Measurements from ENCODE around the gene GRK4. TPM values are rescaled to one million over a fixed set of nuclear protein-coding genes. Genes with fewer than 3 reads are reported as not detected.

Gene GRK4
- total and polyA plus RNA-seq, 2 experiments from 2014 or later, result 5.8 to 6.5 TPM

- peaks cover 4% of the 10 kb centered on the region; the same call in 1 of the 2 replicates for H3K36me3 ChIP-seq (ENCODE audit: low read depth)
- whole genome bisulfite sequencing, 2 experiments (ENCODE audit: low coverage in 1 of 2, low lambda C conversion rate in 2 of 2, missing lambda C conversion rate in 2 of 2), result 92 to 95% methylated on average over 7 of the region's 7 CpGs
- H3K9me2 ChIP-seq (ENCODE audit: insufficient read depth), result no peaks in the 10 kb centered on the region
- no peak overlapping the region for H3K4me3 ChIP-seq
- in situ Hi-C loops (cut with MboI), result no loop called here
- H2AFZ ChIP-seq, result no peak overlapping the region
- no peaks in the 10 kb centered on the region for H3K9me3 ChIP-seq (ENCODE audit: low read depth)
- no peaks in the 10 kb centered on the region for H3K4me1 ChIP-seq (ENCODE audit: insufficient read depth)
- H3K79me2 ChIP-seq (ENCODE audit: insufficient read depth), result peaks cover 57% of the 10 kb centered on the region
- no peaks in the 10 kb centered on the region for H3K27me3 ChIP-seq (replicated peaks; ENCODE audit: insufficient read depth)
- no peak overlapping the region for H3K27ac ChIP-seq
- DNase-seq, result no peak
- H4K20me1 ChIP-seq (ENCODE audit: insufficient read depth), result no peaks in the 10 kb centered on the region
- H3K4me2 ChIP-seq (ENCODE audit: unreplicated experiment), result no peak overlapping the region
- TF ChIP-seq EZH2 (IDR thresholded peaks at IDR 0.05; ENCODE audit: insufficient read depth, poor library complexity, severe bottlenecking) (no peak), EZH2phosphoT487 (IDR thresholded peaks at IDR 0.05; ENCODE audit: insufficient read depth, low read depth) (no peak)
- H3K9ac ChIP-seq, result no peak overlapping the region
- peaks cover 8% of the 10 kb centered on the region; the same call in 1 of the 2 replicates for H3F3A ChIP-seq (ENCODE audit: insufficient read depth)
These were observed 38.5 kb upstream of the GRK4 start for GRCh38 chr4:2924765-2925301.

DNA sequence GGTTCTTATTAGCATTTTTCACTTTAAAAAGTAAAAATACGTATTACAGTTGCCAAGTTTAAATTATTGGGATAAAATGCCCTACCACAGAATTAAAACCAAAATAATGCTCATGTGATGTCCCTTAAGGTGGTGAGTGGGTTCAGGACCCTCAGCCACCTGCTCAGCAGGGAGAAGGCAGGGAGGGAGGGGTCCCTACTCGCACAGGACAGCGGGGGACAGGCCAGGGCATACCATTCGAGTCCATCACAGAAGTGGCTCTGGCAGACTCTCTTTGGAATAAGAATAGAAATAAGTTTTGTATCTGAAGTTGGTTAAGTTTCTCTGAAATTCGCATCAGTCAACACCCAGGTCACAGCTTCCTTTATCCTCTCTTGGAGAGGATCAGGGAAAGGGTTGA is 37.9 kb upstream of the GRK4 start:
- no peaks in the 10 kb centered on the region for H3K9me3 ChIP-seq (ENCODE audit: low read depth)
- in situ Hi-C loops (cut with MboI), result no loop called here

GRCh38 chr4:2925931-2926860 is 37.2 kb upstream of the GRK4 start:
- H3K79me2 ChIP-seq (ENCODE audit: insufficient read depth), result peaks cover 43% of the 10 kb centered on the region
- H3K9me2 ChIP-seq (ENCODE audit: insufficient read depth), result no peaks in the 10 kb centered on the region
- no peak overlapping the region for H3K27ac ChIP-seq
- 93 to 95% methylated on average over 40 to 41 of the region's 41 CpGs for WGBS, 2 experiments (ENCODE audit: low coverage in 1 of 2, low lambda C conversion rate in 2 of 2, missing lambda C conversion rate in 2 of 2)
- H3K9me3 ChIP-seq (ENCODE audit: low read depth), result no peaks in the 10 kb centered on the region
- H3K4me2 ChIP-seq (ENCODE audit: unreplicated experiment), result no peak overlapping the region
- H3K36me3 ChIP-seq (ENCODE audit: low read depth), result no peaks in the 10 kb centered on the region; the same call in 1 of the 2 replicates
- H3K4me3 ChIP-seq, result no peak overlapping the region
- no peaks in the 10 kb centered on the region for H4K20me1 ChIP-seq (ENCODE audit: insufficient read depth)
- peaks cover 12% of the 10 kb centered on the region; the same call in 1 of the 2 replicates for H3F3A ChIP-seq (ENCODE audit: insufficient read depth)
- in situ Hi-C loops (cut with MboI), result no loop called here
- no peak overlapping the region for H2AFZ ChIP-seq
- no peak for DNase-seq
- no peaks in the 10 kb centered on the region for H3K4me1 ChIP-seq (ENCODE audit: insufficient read depth)
- H3K27me3 ChIP-seq (replicated peaks; ENCODE audit: insufficient read depth), result no peaks in the 10 kb centered on the region
- H3K9ac ChIP-seq, result no peak overlapping the region
- TF ChIP-seq EZH2phosphoT487 (IDR thresholded peaks at IDR 0.05; ENCODE audit: insufficient read depth, low read depth) (no peak), EZH2 (IDR thresholded peaks at IDR 0.05; ENCODE audit: insufficient read depth, poor library complexity, severe bottlenecking) (no peak)

More for the DNA sequence above, 37.9 kb upstream of the GRK4 start:
- Histone ChIP-seq H3K9me2 (ENCODE audit: insufficient read depth) (no peaks in the 10 kb centered on the region), H3K36me3 (ENCODE audit: low read depth) (no peaks in the 10 kb centered on the region; the same call in 1 of the 2 replicates), H3K4me2 (ENCODE audit: unreplicated experiment) (no peak overlapping the region), H2AFZ (no peak overlapping the region), H3K79me2 (ENCODE audit: insufficient read depth) (peaks cover 50% of the 10 kb centered on the region), H3K4me3 (no peak overlapping the region), H3K27me3 (replicated peaks; ENCODE audit: insufficient read depth) (no peaks in the 10 kb centered on the region), H3K9ac (no peak overlapping the region), H3K4me1 (ENCODE audit: insufficient read depth) (no peaks in the 10 kb centered on the region), H3K27ac (no peak overlapping the region), H3F3A (ENCODE audit: insufficient read depth) (peaks cover 12% of the 10 kb centered on the region; the same call in 1 of the 2 replicates), H4K20me1 (ENCODE audit: insufficient read depth) (no peaks in the 10 kb centered on the region)
- DNase-seq, result no peak
- no peak for TF ChIP-seq EZH2 (IDR thresholded peaks at IDR 0.05; ENCODE audit: insufficient read depth, poor library complexity, severe bottlenecking)
- TF ChIP-seq EZH2phosphoT487 (IDR thresholded peaks at IDR 0.05; ENCODE audit: insufficient read depth, low read depth), result no peak
- 94 to 98% methylated on average over 5 of the region's 5 CpGs for WGBS, 2 experiments (ENCODE audit: low coverage in 1 of 2, low lambda C conversion rate in 2 of 2, missing lambda C conversion rate in 2 of 2)

DNA sequence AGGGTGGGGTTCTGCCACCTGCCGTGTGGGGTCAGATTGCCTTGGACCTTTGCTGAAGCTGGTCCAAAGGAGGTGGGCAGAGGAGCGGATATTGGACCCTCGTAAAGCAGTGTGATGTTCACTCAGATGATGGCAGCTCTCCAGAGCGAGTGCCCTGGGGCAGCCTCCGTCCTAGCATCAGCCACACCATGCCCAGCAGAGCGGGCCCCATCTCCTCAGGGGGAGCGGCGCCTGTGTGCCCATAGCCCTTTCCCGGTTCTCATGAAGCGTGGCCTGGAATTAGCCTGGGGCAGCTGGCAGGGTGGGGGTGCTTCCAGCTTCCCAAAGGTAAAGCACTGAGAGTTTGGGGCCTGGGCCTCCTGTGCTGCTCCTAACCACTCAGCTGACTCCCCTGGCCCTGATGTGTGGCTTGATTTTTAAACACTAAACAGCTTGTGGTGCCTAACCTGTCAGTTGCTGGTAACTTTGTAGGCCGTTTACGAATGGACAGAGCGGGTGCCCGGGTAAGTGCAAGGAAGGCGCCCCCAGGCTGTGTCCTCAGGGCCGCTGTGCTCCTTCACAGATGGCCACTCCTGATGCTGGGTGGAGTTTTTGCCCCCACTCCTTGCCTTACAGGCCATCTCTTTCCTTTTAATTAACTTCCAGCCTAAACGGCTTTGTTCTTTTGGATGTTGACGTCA is 36.2 kb upstream of the GRK4 start:
- TF ChIP-seq EZH2phosphoT487 (IDR thresholded peaks at IDR 0.05; ENCODE audit: insufficient read depth, low read depth) (no peak), EZH2 (IDR thresholded peaks at IDR 0.05; ENCODE audit: insufficient read depth, poor library complexity, severe bottlenecking) (no peak)
- WGBS, 2 experiments (ENCODE audit: low coverage in 1 of 2, low lambda C conversion rate in 2 of 2, missing lambda C conversion rate in 2 of 2), result 93 to 98% methylated on average over 17 to 18 of the region's 18 CpGs
- no peaks in the 10 kb centered on the region for H3K9me3 ChIP-seq (ENCODE audit: low read depth)
- H3K4me3 ChIP-seq, result no peak overlapping the region
- H3K27me3 ChIP-seq (replicated peaks; ENCODE audit: insufficient read depth), result no peaks in the 10 kb centered on the region
- no peak overlapping the region for H2AFZ ChIP-seq
- no peaks in the 10 kb centered on the region for H3K9me2 ChIP-seq (ENCODE audit: insufficient read depth)
- in situ Hi-C loops (cut with MboI), result no loop called here
- H4K20me1 ChIP-seq (ENCODE audit: insufficient read depth), result no peaks in the 10 kb centered on the region
- DNase-seq, result no peak
- H3K9ac ChIP-seq, result no peak overlapping the region
- H3K36me3 ChIP-seq (ENCODE audit: low read depth), result no peaks in the 10 kb centered on the region; the same call in 1 of the 2 replicates
- H3K4me2 ChIP-seq (ENCODE audit: unreplicated experiment), result no peak overlapping the region
- H3F3A ChIP-seq (ENCODE audit: insufficient read depth), result peaks cover 12% of the 10 kb centered on the region; the same call in 1 of the 2 replicates
- H3K27ac ChIP-seq, result no peak overlapping the region
- H3K4me1 ChIP-seq (ENCODE audit: insufficient read depth), result no peaks in the 10 kb centered on the region
- H3K79me2 ChIP-seq (ENCODE audit: insufficient read depth), result peaks cover 34% of the 10 kb centered on the region

Measured in GM23248 (cell line).